ENCODE results near the gene SPN. TPM values are rescaled to one million over a fixed set of nuclear protein-coding genes. Genes with fewer than 3 reads are reported as not detected.

Gene SPN
- total RNA-seq, 1 experiment from 2014 or later, result 0.17 TPM

DNA sequence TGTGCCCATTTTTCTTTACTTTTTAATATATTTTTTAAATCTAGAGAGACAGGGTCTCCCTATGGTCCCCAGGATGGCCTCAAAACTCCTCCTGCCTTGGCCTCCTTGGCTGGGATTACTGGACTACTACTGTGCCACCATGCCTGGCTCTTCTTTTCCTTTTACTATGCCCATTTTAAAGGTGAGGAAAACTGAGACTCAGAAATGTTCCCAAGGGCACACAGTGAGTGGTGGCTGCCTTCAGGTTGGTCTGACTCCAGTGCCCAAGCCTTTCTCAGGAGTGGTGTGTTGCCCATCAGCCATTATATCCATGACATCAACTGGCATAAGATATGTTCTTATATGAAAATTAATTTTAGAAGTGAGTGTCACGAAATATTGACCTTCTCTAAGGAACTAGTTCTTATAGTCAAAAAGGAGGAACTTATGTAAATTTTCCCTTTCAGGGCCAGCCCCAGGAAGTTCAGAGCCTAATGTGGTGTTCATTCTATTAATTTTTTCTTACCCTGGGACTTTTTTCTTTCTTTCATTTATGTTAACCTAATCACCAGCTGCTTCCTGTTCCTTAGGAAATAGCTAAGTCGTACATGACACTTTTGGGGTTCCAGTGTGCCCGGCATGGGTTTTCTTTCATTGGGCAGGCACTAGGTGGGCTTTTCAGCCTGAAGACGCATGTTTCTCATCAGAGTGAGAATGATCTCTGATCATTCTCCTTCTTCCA lies 17.9 kb upstream of the SPN start:
- TF ChIP-seq, protein P1, sequence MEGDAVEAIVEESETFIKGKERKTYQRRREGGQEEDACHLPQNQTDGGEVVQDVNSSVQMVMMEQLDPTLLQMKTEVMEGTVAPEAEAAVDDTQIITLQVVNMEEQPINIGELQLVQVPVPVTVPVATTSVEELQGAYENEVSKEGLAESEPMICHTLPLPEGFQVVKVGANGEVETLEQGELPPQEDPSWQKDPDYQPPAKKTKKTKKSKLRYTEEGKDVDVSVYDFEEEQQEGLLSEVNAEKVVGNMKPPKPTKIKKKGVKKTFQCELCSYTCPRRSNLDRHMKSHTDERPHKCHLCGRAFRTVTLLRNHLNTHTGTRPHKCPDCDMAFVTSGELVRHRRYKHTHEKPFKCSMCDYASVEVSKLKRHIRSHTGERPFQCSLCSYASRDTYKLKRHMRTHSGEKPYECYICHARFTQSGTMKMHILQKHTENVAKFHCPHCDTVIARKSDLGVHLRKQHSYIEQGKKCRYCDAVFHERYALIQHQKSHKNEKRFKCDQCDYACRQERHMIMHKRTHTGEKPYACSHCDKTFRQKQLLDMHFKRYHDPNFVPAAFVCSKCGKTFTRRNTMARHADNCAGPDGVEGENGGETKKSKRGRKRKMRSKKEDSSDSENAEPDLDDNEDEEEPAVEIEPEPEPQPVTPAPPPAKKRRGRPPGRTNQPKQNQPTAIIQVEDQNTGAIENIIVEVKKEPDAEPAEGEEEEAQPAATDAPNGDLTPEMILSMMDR (conservative IDR thresholded peaks at IDR 0.05), result no peak
- TF ChIP-seq EZH2 (IDR thresholded peaks at IDR 0.05; ENCODE audit: low read depth), result no peak
- no peak for DNase-seq
- POLR2A ChIA-PET (ENCODE audit: unreplicated experiment), result interaction anchor here (0.6 kb wide), 1 partner anchor 86 kb away, joined by 13 read pairs; no protein-coding TSS in a partner anchor
- CTCF ChIA-PET, result no interaction called here
- no peaks in the 10 kb centered on the region for H3K9me3 ChIP-seq (ENCODE audit: insufficient read depth, low read depth)
- H3K79me2 ChIP-seq (ENCODE audit: low read depth), result no peaks in the 10 kb centered on the region
- no TSS peak for BruUV-seq (replicated peaks)
- no peaks in the 10 kb centered on the region for H3K9me2 ChIP-seq (ENCODE audit: insufficient read depth)
- H3K27ac ChIP-seq, result no peak overlapping the region
- no peaks in the 10 kb centered on the region for H3F3A ChIP-seq (ENCODE audit: insufficient read depth, low read depth)
- no peaks in the 10 kb centered on the region for H3K36me3 ChIP-seq (ENCODE audit: low read depth)
- intact Hi-C loops (cut with micrococcal nuclease; ENCODE audit: unreplicated experiment), result loop anchor here (10.0 kb wide), 1 partner anchor 60 kb away; no protein-coding TSS in a partner anchor
- no peaks in the 10 kb centered on the region for H3K4me1 ChIP-seq (replicated peaks; ENCODE audit: insufficient read depth)
- no peaks in the 10 kb centered on the region for H4K20me1 ChIP-seq (ENCODE audit: insufficient read depth)
- H3K27me3 ChIP-seq (ENCODE audit: insufficient read depth, low read depth), result no peaks in the 10 kb centered on the region
- H2AFZ ChIP-seq, result no peak overlapping the region
- H3K4me3 ChIP-seq, result no peak overlapping the region
- no peak overlapping the region for H3K4me2 ChIP-seq

DNA sequence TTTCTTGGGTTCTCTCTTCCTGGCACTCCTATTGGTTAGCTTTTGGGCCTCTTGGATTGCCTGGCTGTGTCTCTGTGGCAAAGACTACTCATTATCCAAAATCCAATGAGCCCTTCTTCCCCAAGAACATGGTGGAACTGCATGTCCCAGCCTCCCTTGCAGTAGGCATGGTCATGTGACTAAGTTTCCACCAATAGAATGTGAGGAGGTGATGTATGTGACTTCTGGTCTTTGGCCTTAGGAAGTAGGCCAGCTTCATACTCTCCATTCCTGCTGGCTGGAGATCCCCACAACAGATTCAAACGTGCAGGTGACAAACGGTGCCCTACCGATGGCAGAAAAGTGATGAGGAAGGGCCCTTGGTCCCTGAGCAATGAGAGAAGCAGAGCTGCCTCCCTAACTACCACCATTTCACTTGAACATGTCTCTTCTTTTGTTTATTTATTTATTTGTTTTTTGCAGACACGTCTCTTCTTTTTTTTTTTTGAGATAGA lies 17.3 kb upstream of the SPN start:
- TF ChIP-seq, protein P1 (conservative IDR thresholded peaks at IDR 0.05), result no peak
- no peak for TF ChIP-seq EZH2 (IDR thresholded peaks at IDR 0.05; ENCODE audit: low read depth)
- no peaks in the 10 kb centered on the region for H3F3A ChIP-seq (ENCODE audit: insufficient read depth, low read depth)
- H3K4me3 ChIP-seq, result no peak overlapping the region
- no peaks in the 10 kb centered on the region for H3K9me2 ChIP-seq (ENCODE audit: insufficient read depth)
- ChIA-PET CTCF (no interaction called here), POLR2A (ENCODE audit: unreplicated experiment) (interaction anchor here (0.6 kb wide), 1 partner anchor 86 kb away, joined by 13 read pairs; no protein-coding TSS in a partner anchor)
- no peaks in the 10 kb centered on the region for H3K4me1 ChIP-seq (replicated peaks; ENCODE audit: insufficient read depth)
- H2AFZ ChIP-seq, result no peak overlapping the region
- H3K79me2 ChIP-seq (ENCODE audit: low read depth), result no peaks in the 10 kb centered on the region
- intact Hi-C loops (cut with micrococcal nuclease; ENCODE audit: unreplicated experiment), result loop anchor here (10.0 kb wide), 1 partner anchor 59 kb away; no protein-coding TSS in a partner anchor
- H3K36me3 ChIP-seq (ENCODE audit: low read depth), result no peaks in the 10 kb centered on the region
- no peak overlapping the region for H3K4me2 ChIP-seq
- no peaks in the 10 kb centered on the region for H3K9me3 ChIP-seq (ENCODE audit: insufficient read depth, low read depth)
- no peak for DNase-seq
- H4K20me1 ChIP-seq (ENCODE audit: insufficient read depth), result no peaks in the 10 kb centered on the region
- no peak overlapping the region for H3K27ac ChIP-seq
- H3K27me3 ChIP-seq (ENCODE audit: insufficient read depth, low read depth), result no peaks in the 10 kb centered on the region
- BruUV-seq (replicated peaks), result no TSS peak

DNA sequence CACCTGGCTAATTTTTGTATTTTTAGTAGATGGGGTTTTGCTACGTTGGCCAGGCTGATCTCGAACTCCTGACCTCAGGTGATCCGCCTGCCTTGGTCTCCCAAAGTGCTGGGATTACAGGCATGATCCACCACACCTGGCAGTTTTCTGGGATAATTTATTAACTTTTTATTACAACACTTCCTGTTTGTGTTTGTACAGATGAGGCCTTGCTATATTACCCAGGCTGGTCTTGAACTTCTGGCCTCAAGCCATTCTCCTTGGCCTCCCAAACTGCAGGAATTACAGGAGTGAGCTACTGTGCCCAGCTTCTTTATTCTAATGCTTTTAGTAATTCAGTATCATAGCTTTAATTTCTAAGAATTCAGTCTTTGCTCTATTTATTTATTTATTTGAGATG lies 16.1 kb upstream of the SPN start:
- DNase-seq, result no peak
- no peaks in the 10 kb centered on the region for H3K9me3 ChIP-seq (ENCODE audit: insufficient read depth, low read depth)
- no peaks in the 10 kb centered on the region for H3K79me2 ChIP-seq (ENCODE audit: low read depth)
- ChIA-PET CTCF (interaction anchor here (0.6 kb wide), 1 partner anchor 203 kb away, joined by 5 read pairs; no protein-coding TSS in a partner anchor), POLR2A (ENCODE audit: unreplicated experiment) (no interaction called here)
- H3K27me3 ChIP-seq (ENCODE audit: insufficient read depth, low read depth), result no peaks in the 10 kb centered on the region
- H4K20me1 ChIP-seq (ENCODE audit: insufficient read depth), result no peaks in the 10 kb centered on the region
- no peaks in the 10 kb centered on the region for H3K4me1 ChIP-seq (replicated peaks; ENCODE audit: insufficient read depth)
- H3K36me3 ChIP-seq (ENCODE audit: low read depth), result no peaks in the 10 kb centered on the region
- no peaks in the 10 kb centered on the region for H3F3A ChIP-seq (ENCODE audit: insufficient read depth, low read depth)
- no peak overlapping the region for H3K27ac ChIP-seq
- no peak overlapping the region for H3K4me2 ChIP-seq
- H3K9me2 ChIP-seq (ENCODE audit: insufficient read depth), result no peaks in the 10 kb centered on the region
- BruUV-seq (replicated peaks), result no TSS peak
- no peak overlapping the region for H3K4me3 ChIP-seq
- TF ChIP-seq, protein P1 (conservative IDR thresholded peaks at IDR 0.05), result no peak
- TF ChIP-seq EZH2 (IDR thresholded peaks at IDR 0.05; ENCODE audit: low read depth), result no peak
- no peak overlapping the region for H2AFZ ChIP-seq
- intact Hi-C loops (cut with micrococcal nuclease; ENCODE audit: unreplicated experiment), result loop anchor here (10.0 kb wide), 1 partner anchor 58 kb away; no protein-coding TSS in a partner anchor
